T-helper 1 cell (primary cell): Measurements from ENCODE around the gene ZIC5.

Experiments used
- DNase-seq, 5 donors: peaks; one replicate each; pipeline ENCODE4 v3.0.0-alpha.2; 2012 to 2020

Gene ZIC5

GRCh38 chr13:99930925-99931324 lies 40.6 kb downstream of the ZIC5 start:
- DNase-seq, result no peak

- no peak for DNase-seq
These were observed 41.7 kb downstream of the ZIC5 start for GRCh38 chr13:99929866-99930265.

- no peak for DNase-seq
These were observed 45.4 kb downstream of the ZIC5 start for GRCh38 chr13:99926014-99926731.

GRCh38 chr13:99923877-99924582 lies 47.5 kb downstream of the ZIC5 start:
- no peak for DNase-seq

- no peak for DNase-seq
These were observed 48.7 kb downstream of the ZIC5 start for GRCh38 chr13:99922631-99923404.

- DNase-seq, result no peak
These were observed 52.4 kb downstream of the ZIC5 start for GRCh38 chr13:99919132-99919531.

- peak in 2 of 5 donors; percentile 10 to 63 for DNase-seq
These were observed 55.0 kb downstream of the ZIC5 start for GRCh38 chr13:99916366-99917103.

GRCh38 chr13:99913167-99913566 lies 58.4 kb downstream of the ZIC5 start:
- DNase-seq, result no peak
